ENCODE measurements around the gene SH2D4B.

GRCh38 chr10:80537736-80538480 lies at the start of gene SH2D4B:
- TF ChIP-seq ZXDC (CRISPR knock-in tag; IDR thresholded peaks at IDR 0.05), result no peak
- TF ChIP-seq ZNF510 (CRISPR knock-in tag; IDR thresholded peaks at IDR 0.05; ENCODE audit: low read depth), result no peak
- no peak for TF ChIP-seq EZH2 (conservative IDR thresholded peaks at IDR 0.05; ENCODE audit: low read depth, low read length)
- no peak for TF ChIP-seq CTCF (CRISPR knock-in tag; IDR thresholded peaks at IDR 0.05)
- no peak for TF ChIP-seq IKZF5 (CRISPR knock-in tag; IDR thresholded peaks at IDR 0.05)
- TF ChIP-seq CHD2 (IDR thresholded peaks at IDR 0.05; ENCODE audit: low read depth, low read length), result no peak
- TF ChIP-seq MAFG (CRISPR knock-in tag; IDR thresholded peaks at IDR 0.05), result no peak
- TF ChIP-seq MEIS2 (CRISPR knock-in tag; IDR thresholded peaks at IDR 0.05), result no peak
- no peak for TF ChIP-seq ATRX (CRISPR knock-in tag; IDR thresholded peaks at IDR 0.05; ENCODE audit: borderline replicate concordance)
- TF ChIP-seq SP4 (CRISPR knock-in tag; IDR thresholded peaks at IDR 0.05), result no peak
- TF ChIP-seq, protein P1, sequence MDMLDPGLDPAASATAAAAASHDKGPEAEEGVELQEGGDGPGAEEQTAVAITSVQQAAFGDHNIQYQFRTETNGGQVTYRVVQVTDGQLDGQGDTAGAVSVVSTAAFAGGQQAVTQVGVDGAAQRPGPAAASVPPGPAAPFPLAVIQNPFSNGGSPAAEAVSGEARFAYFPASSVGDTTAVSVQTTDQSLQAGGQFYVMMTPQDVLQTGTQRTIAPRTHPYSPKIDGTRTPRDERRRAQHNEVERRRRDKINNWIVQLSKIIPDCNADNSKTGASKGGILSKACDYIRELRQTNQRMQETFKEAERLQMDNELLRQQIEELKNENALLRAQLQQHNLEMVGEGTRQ (IDR thresholded peaks at IDR 0.05; ENCODE audit: low read depth, low read length), result no peak
- TF ChIP-seq, protein P1 (CRISPR knock-in tag; IDR thresholded peaks at IDR 0.05; ENCODE audit: borderline replicate concordance), result no peak
- TF ChIP-seq ATF2 (CRISPR knock-in tag; IDR thresholded peaks at IDR 0.05), result no peak
- no peak for TF ChIP-seq ZNF790 (CRISPR knock-in tag; IDR thresholded peaks at IDR 0.05; ENCODE audit: borderline replicate concordance)

Data from HepG2 (cell line).